ENCODE data around the gene AKNA.
A peak's percentile ranks its signal among the peaks of the same experiment; 100 is the strongest.

AKNA gene

GRCh38 chr9:114404531-114404930 lies 16.7 kb upstream of the AKNA start:
- peak; percentile 39; the same call in 2 of the 3 replicates for ATAC-seq (ENCODE audit: low read depth)
- Histone ChIP-seq H3K4me1 (ENCODE audit: insufficient read depth, poor library complexity, severe bottlenecking) (peaks cover 7% of the 10 kb centered on the region), H3K9me3 (ENCODE audit: severe bottlenecking) (no peaks in the 10 kb centered on the region), H3K36me3 (ENCODE audit: low read depth) (no peaks in the 10 kb centered on the region), H3K27me3 (ENCODE audit: insufficient read depth, poor library complexity, severe bottlenecking) (no peaks in the 10 kb centered on the region), H3K4me3 (ENCODE audit: severe bottlenecking) (no peak overlapping the region), H3K27ac (ENCODE audit: poor library complexity, severe bottlenecking) (no peak overlapping the region)
- DNase-seq (ENCODE audit: low spot score), result no peak
- TF ChIP-seq CTCF (IDR thresholded peaks at IDR 0.05; ENCODE audit: poor library complexity, severe bottlenecking), result no peak

- Histone ChIP-seq H3K27ac (ENCODE audit: poor library complexity, severe bottlenecking) (no peak overlapping the region), H3K9me3 (ENCODE audit: severe bottlenecking) (no peaks in the 10 kb centered on the region), H3K4me1 (ENCODE audit: insufficient read depth, poor library complexity, severe bottlenecking) (peaks cover 7% of the 10 kb centered on the region), H3K4me3 (ENCODE audit: severe bottlenecking) (no peak overlapping the region), H3K27me3 (ENCODE audit: insufficient read depth, poor library complexity, severe bottlenecking) (no peaks in the 10 kb centered on the region), H3K36me3 (ENCODE audit: low read depth) (no peaks in the 10 kb centered on the region)
- DNase-seq (ENCODE audit: low spot score), result no peak
- TF ChIP-seq CTCF (IDR thresholded peaks at IDR 0.05; ENCODE audit: poor library complexity, severe bottlenecking), result no peak
- no peak for ATAC-seq (ENCODE audit: low read depth)
Measured at GRCh38 chr9:114403153-114403756, 15.5 kb upstream of the AKNA start.

GRCh38 chr9:114401344-114401743 lies 13.6 kb upstream of the AKNA start:
- no peak for DNase-seq (ENCODE audit: low spot score)
- no peaks in the 10 kb centered on the region for H3K9me3 ChIP-seq (ENCODE audit: severe bottlenecking)
- peaks cover 7% of the 10 kb centered on the region for H3K4me1 ChIP-seq (ENCODE audit: insufficient read depth, poor library complexity, severe bottlenecking)
- H3K4me3 ChIP-seq (ENCODE audit: severe bottlenecking), result no peak overlapping the region
- no peak for ATAC-seq (ENCODE audit: low read depth)
- no peaks in the 10 kb centered on the region for H3K27me3 ChIP-seq (ENCODE audit: insufficient read depth, poor library complexity, severe bottlenecking)
- TF ChIP-seq CTCF (IDR thresholded peaks at IDR 0.05; ENCODE audit: poor library complexity, severe bottlenecking), result no peak
- H3K36me3 ChIP-seq (ENCODE audit: low read depth), result no peaks in the 10 kb centered on the region
- H3K27ac ChIP-seq (ENCODE audit: poor library complexity, severe bottlenecking), result no peak overlapping the region

- H3K27ac ChIP-seq (ENCODE audit: poor library complexity, severe bottlenecking), result no peak overlapping the region
- DNase-seq (ENCODE audit: low spot score), result no peak
Measured at GRCh38 chr9:114400772-114401171, 13.0 kb upstream of the AKNA start.

More at GRCh38 chr9:114400772-114401171, 13.0 kb upstream of the AKNA start:
- no peaks in the 10 kb centered on the region for H3K36me3 ChIP-seq (ENCODE audit: low read depth)
- peaks cover 7% of the 10 kb centered on the region for H3K4me1 ChIP-seq (ENCODE audit: insufficient read depth, poor library complexity, severe bottlenecking)
- no peaks in the 10 kb centered on the region for H3K27me3 ChIP-seq (ENCODE audit: insufficient read depth, poor library complexity, severe bottlenecking)
- TF ChIP-seq CTCF (IDR thresholded peaks at IDR 0.05; ENCODE audit: poor library complexity, severe bottlenecking), result no peak
- no peaks in the 10 kb centered on the region for H3K9me3 ChIP-seq (ENCODE audit: severe bottlenecking)
- no peak overlapping the region for H3K4me3 ChIP-seq (ENCODE audit: severe bottlenecking)
- no peak for ATAC-seq (ENCODE audit: low read depth)
